K562 (cell line): ENCODE measurements around the gene PRXL2A. TPM values are rescaled to one million over a fixed set of nuclear protein-coding genes. Genes with fewer than 3 reads are reported as not detected.

Source experiments
- ATAC-seq: fragments of 200-7000 bp; cut with Tn5 transposase; 3 replicates; pipeline ENCODE4 v1.9.1; 2020; ENCODE audit warnings: moderate library complexity
- BruUV-seq: library from RNA; stranded (reverse); fragments of 400-500 nt; replicated peaks from 2 replicates; lab custom pipeline; 2021; lab: Mats Ljungman, UMichigan
- CTCF ChIA-PET: fragments of 300-600 bp; formaldehyde crosslinking; extraction: SDS; loops from one replicate; lab custom pipeline; 2021; ENCODE audit warnings: low intra/inter-chr PET ratio; lab: Yijun Ruan, JAX
- POLR2A ChIA-PET: fragments of 300-600, 350-650 bp; sonication (Branson Sonifier 250); formaldehyde crosslinking; extraction: SDS; loops from one replicate; lab custom pipeline; 2021; ENCODE audit warnings: antibody characterized with exemption, inconsistent platforms; lab: Yijun Ruan, JAX
- DNase-seq, 4 experiments: peaks; one replicate each; pipeline versions ENCODE4 v3.0.0 to v3.0.0-alpha.2; 2011 to 2018; ENCODE audit warnings: low spot score in 3 of 4, mixed read lengths in 3 of 4; ENCODE audit errors: extremely low read depth in 1 of 4
- FAIRE-seq: peaks from 2 replicates; lab custom pipeline; 2011; peaks lifted over from hg19 to GRCh38; lab: Jason Lieb, UNC
- H2AFZ ChIP-seq: 2 replicates; pipeline ENCODE4 v1.6.0; 2011; ENCODE audit warnings: low read depth, low read length, control low read depth, inconsistent platforms
- H3K27ac ChIP-seq: fragments of 200-600 bp; 3 replicates; pipeline ENCODE4 v1.8.0; 2011; ENCODE audit warnings: low read depth, mild to moderate bottlenecking, control low read depth, inconsistent platforms, low read length, moderate library complexity, mixed read lengths; ENCODE audit errors: extremely low read depth
- H3K27me3 ChIP-seq, 2 experiments: fragments of 300-600 bp in 1 of 2; 2 replicates in 1 of 2; 3 replicates in 1 of 2; pipeline versions ENCODE4 v1.6.0 to v1.8.0; 2011; ENCODE audit warnings: inconsistent platforms in 2 of 2, low read length in 2 of 2, mild to moderate bottlenecking in 1 of 2, mixed read lengths in 1 of 2, moderate library complexity in 1 of 2; ENCODE audit not compliant: control insufficient read depth in 2 of 2, insufficient read depth in 2 of 2
- H3K36me3 ChIP-seq: fragments of 300-600 bp; 3 replicates; pipeline ENCODE4 v1.8.0; 2011; ENCODE audit warnings: mild to moderate bottlenecking, low read length, inconsistent platforms; ENCODE audit not compliant: control insufficient read depth, insufficient read depth
- H3K4me1 ChIP-seq, 2 experiments: fragments of 200-600 bp in 1 of 2; replicated peaks in 1 of 2; 2 replicates in 1 of 2; 3 replicates in 1 of 2; pipeline versions ENCODE4 v1.5.1 to v1.8.0; 2011; ENCODE audit warnings: inconsistent platforms in 2 of 2, low read length in 2 of 2, mild to moderate bottlenecking in 1 of 2, mixed read lengths in 1 of 2, moderate library complexity in 1 of 2; ENCODE audit not compliant: control insufficient read depth in 2 of 2, insufficient read depth in 2 of 2
- H3K4me2 ChIP-seq: 2 replicates; pipeline ENCODE4 v1.6.1; 2011; ENCODE audit warnings: low read length, control low read depth, inconsistent platforms, mixed read lengths; ENCODE audit not compliant: insufficient read depth
- H3K4me3 ChIP-seq: fragments of 200-600 bp; sonication (generic), shearing (Covaris generic); 2 replicates; pipeline ENCODE4 v1.5.1; 2016; ENCODE audit warnings: control low read depth, inconsistent platforms
- H3K79me2 ChIP-seq: fragments of 200-600 bp; 3 replicates; pipeline ENCODE4 v1.8.0; 2011; ENCODE audit warnings: low read length, inconsistent platforms; ENCODE audit not compliant: control insufficient read depth, insufficient read depth
- H3K9ac ChIP-seq, 2 experiments: 2 replicates each; pipeline versions ENCODE4 v1.6.0 to v1.6.1; 2011; ENCODE audit warnings: low read depth in 2 of 2, low read length in 2 of 2, control low read depth in 1 of 2, inconsistent platforms in 1 of 2, mild to moderate bottlenecking in 1 of 2, mixed read lengths in 1 of 2; ENCODE audit not compliant: insufficient read depth in 1 of 2
- H3K9me1 ChIP-seq: one replicate; pipeline ENCODE4 v1.6.0; 2011; ENCODE audit warnings: inconsistent platforms, mild to moderate bottlenecking, low read length, moderate library complexity; ENCODE audit not compliant: control insufficient read depth, insufficient read depth
- H3K9me3 ChIP-seq: replicated peaks from 2 replicates; pipeline ENCODE4 v1.5.1; 2011; ENCODE audit warnings: low read depth, low read length, inconsistent platforms; ENCODE audit not compliant: control insufficient read depth, insufficient read depth
- H4K20me1 ChIP-seq: replicated peaks from 2 replicates; pipeline ENCODE4 v1.6.1; 2011; ENCODE audit warnings: low read length, inconsistent platforms, mixed read lengths; ENCODE audit not compliant: control insufficient read depth, insufficient read depth
- ATF3 ChIP-seq, 2 experiments: fragments of 450-650 bp in 1 of 2; sonication (generic) in 1 of 2; formaldehyde crosslinking in 1 of 2; IDR thresholded peaks in 1 of 2; conservative IDR thresholded peaks in 1 of 2; 2 replicates each; pipeline versions ENCODE4 v1.6.1 to v1.8.1; 2016 to 2023; ENCODE audit warnings: mild to moderate bottlenecking in 2 of 2, moderate library complexity in 2 of 2, inconsistent platforms in 1 of 2, missing genetic modification reagents in 1 of 2
- CEBPG ChIP-seq, 3 experiments: fragments of 200-800 bp in 1 of 3; sonication (Bioruptor generic) in 1 of 3; sonication (generic) in 1 of 3; formaldehyde crosslinking in 1 of 3; IDR thresholded peaks in 2 of 3; conservative IDR thresholded peaks in 1 of 3; 2 replicates each; pipeline versions ENCODE4 v1.6.1 to v1.8.0; 2016 to 2022; ENCODE audit warnings: missing compliant biosample characterization in 2 of 3, missing genetic modification characterization in 2 of 3, mild to moderate bottlenecking in 1 of 3, missing genetic modification reagents in 1 of 3
- CTBP1 ChIP-seq: fragments of 450-650 bp; IDR thresholded peaks from 2 replicates; pipeline ENCODE4 v1.6.1; 2016; ENCODE audit warnings: borderline replicate concordance
- E2F4 ChIP-seq: sonication (generic); formaldehyde crosslinking; IDR thresholded peaks from 2 replicates; pipeline ENCODE4 v1.8.0; 2022; ENCODE audit warnings: mild to moderate bottlenecking, low read depth, missing genetic modification reagents
- HMGN3 ChIP-seq: IDR thresholded peaks from 2 replicates; pipeline ENCODE4 v1.6.1; 2011; ENCODE audit warnings: borderline replicate concordance, low read depth, mild to moderate bottlenecking, mixed read lengths, low read length; ENCODE audit not compliant: insufficient read length; ENCODE audit errors: extremely low read depth
- ILF3 ChIP-seq: fragments of 450-650 bp; IDR thresholded peaks from 2 replicates; pipeline ENCODE4 v1.6.1; 2018; ENCODE audit warnings: antibody characterized with exemption, mild to moderate bottlenecking, moderate library complexity, borderline replicate concordance
- ILK ChIP-seq: fragments of 450-650 bp; IDR thresholded peaks from 2 replicates; pipeline ENCODE4 v1.6.1; 2016; ENCODE audit warnings: missing genetic modification characterization, low read depth, mild to moderate bottlenecking, missing compliant biosample characterization, moderate library complexity, borderline replicate concordance
- TRIM24 ChIP-seq, 2 experiments: fragments of 450-650 bp; IDR thresholded peaks; 2 replicates each; pipeline ENCODE4 v1.6.1; 2016
- ZNF592 ChIP-seq: fragments of 450-650 bp; IDR thresholded peaks from 2 replicates; pipeline ENCODE4 v1.6.1; 2017; ENCODE audit warnings: antibody characterized with exemption, mild to moderate bottlenecking
- WGBS: fragments of 100-300 bp; shearing (Covaris generic); methylation state at CpG from one replicate; pipeline ENCODE4 v1.1.6; 2016; ENCODE audit warnings: low coverage, mixed read lengths; ENCODE audit not compliant: insufficient coverage; ENCODE audit errors: missing lambda C conversion rate; 5-methylcytosine and 5-hydroxymethylcytosine counted together
- in situ Hi-C: fragments of 300-500 bp; cut with MboI; formaldehyde crosslinking; loops from 4 replicates; pipeline ENCODE4 v1.15.0; 2018; ENCODE audit warnings: inconsistent platforms, mixed read lengths
- intact Hi-C: fragments of 100-400 bp; cut with micrococcal nuclease; formaldehyde crosslinking; loops from 2 replicates; pipeline ENCODE4 v1.14.2; 2022
- polyA plus RNA-seq, 8 experiments: library from polyadenylated mRNA; depleted of rRNA in 4 of 8; stranded (reverse) in 5 of 8; unstranded in 3 of 8; fragments of >200 nt; fragmentation: Nextera tagmentation in 2 of 8; fragmentation: Illumina TruSeq in 1 of 8; extraction: Ambion mirVana in 2 of 8; extraction: Trizol in 1 of 8; gene quantifications; 2 replicates each; pipeline versions ENCODE4 v1.2.1 to v1.2.3, GENCODE V29; 2011 to 2014; ENCODE audit warnings: inconsistent platforms in 1 of 8, missing spikeins in 1 of 8
- total RNA-seq, 7 experiments: library from RNA; depleted of rRNA in 6 of 7; stranded (reverse); fragments of >200 nt in 6 of 7; fragmentation: Illumina TruSeq in 2 of 7; extraction: Trizol in 2 of 7; gene quantifications; 2 replicates each; pipeline versions ENCODE4 v1.2.1 to v1.2.3, GENCODE V29; 2011 to 2021; ENCODE audit warnings: low replicate concordance in 1 of 7

The PRXL2A gene
- total and polyA plus RNA-seq, 9 of the 15 experiments (the other 6 are each of a cell fraction or from before 2014, with no cell fraction given), result 0.14 to 1.2 (median 0.75) TPM

GRCh38 chr10:80394358-80394916 lies 13.9 kb upstream of the PRXL2A start (continued):
- TF ChIP-seq ZNF592 (no peak), HMGN3 (no peak)

GRCh38 chr10:80397014-80397413 lies 11.3 kb upstream of the PRXL2A start:
- WGBS, result 3% methylated on average over 2 of the region's 2 CpGs
- Histone ChIP-seq H3K36me3 (no peaks in the 10 kb centered on the region), H3K79me2 (no peaks in the 10 kb centered on the region), H2AFZ (no peak overlapping the region), H3K27ac (no peak overlapping the region), H3K4me2 (no peak overlapping the region), H3K9me1 (no peaks in the 10 kb centered on the region), H3K4me1 (no peaks in the 10 kb centered on the region), H3K9me3 (no peaks in the 10 kb centered on the region), H3K9ac (no peak overlapping the region), H3K27me3 (peaks cover 11 to 42% of the 10 kb centered on the region in 2 experiments), H3K4me3 (no peak overlapping the region), H4K20me1 (no peaks in the 10 kb centered on the region)
- ATAC-seq (no peak), FAIRE-seq (no peak), DNase-seq (peak in 1 of 4 experiments; percentile 4)
- POLR2A ChIA-PET, result interaction anchor here (0.7 to 1.7 kb wide), 4 partner anchors 9 to 102 kb away, joined by 3 to 4 read pairs (median 3); no protein-coding TSS in a partner anchor
- peak; percentile 73; the same call in 1 of the 2 replicates for TF ChIP-seq CTBP1
- no peak for TF ChIP-seq ILK (tag)
- TF ChIP-seq TRIM24 (IDR thresholded peaks at IDR 0.05), result peak; percentile 27 to 67; a peak in 2 of 4 replicates
- peak; percentile 28; the same call in 1 of the 2 replicates for TF ChIP-seq CEBPG (CRISPR knock-in tag; IDR thresholded peaks at IDR 0.05)
- TF ChIP-seq CEBPG (tag; conservative IDR thresholded peaks at IDR 0.05 in 1 of 2, IDR thresholded peaks at IDR 0.05 in 1 of 2), result peak; percentile 39 to 80; a peak in 3 of 4 replicates
- TF ChIP-seq E2F4 (CRISPR knock-in tag), result no peak
- TF ChIP-seq ILF3, result no peak
- TF ChIP-seq ATF3 (IDR thresholded peaks at IDR 0.05), result peak; percentile 38; the same call in 1 of the 2 replicates
- TF ChIP-seq ATF3 (CRISPR knock-in tag; conservative IDR thresholded peaks at IDR 0.05), result no peak
- intact Hi-C loops (no loop called here), in situ Hi-C loops (no loop called here)
- no TSS peak for BruUV-seq
- CTCF ChIA-PET, result no interaction called here
